Activated T-cell treated with anti-CD3 and anti-CD28 coated beads for 48 hours (primary cell): Measurements from ENCODE around the gene CAMTA1.

Source experiments
- DNase-seq: peaks from one replicate; pipeline ENCODE4 v3.0.0-alpha.2; 2020; ENCODE audit warnings: low read depth

The CAMTA1 gene

GRCh38 chr1:7616076-7616832 is 831.0 kb downstream of the CAMTA1 start:
- DNase-seq = peak; percentile 4

GRCh38 chr1:7616953-7617352 is 831.7 kb downstream of the CAMTA1 start:
- DNase-seq = no peak

- DNase-seq = no peak
Measured at GRCh38 chr1:7617826-7618225, 832.6 kb downstream of the CAMTA1 start.

GRCh38 chr1:7620196-7620595 is 834.9 kb downstream of the CAMTA1 start:
- DNase-seq = no peak

- DNase-seq = no peak
Measured at GRCh38 chr1:7621334-7622219, 836.3 kb downstream of the CAMTA1 start.

- no peak for DNase-seq
Measured at GRCh38 chr1:7623842-7624241, 838.6 kb downstream of the CAMTA1 start.

- DNase-seq = no peak
Measured at GRCh38 chr1:7624791-7625355, 839.6 kb downstream of the CAMTA1 start.

- DNase-seq = no peak
Measured at GRCh38 chr1:7625401-7625800, 840.1 kb downstream of the CAMTA1 start.

GRCh38 chr1:7628273-7628672 is 843.0 kb downstream of the CAMTA1 start:
- no peak for DNase-seq

- no peak for DNase-seq
Measured at GRCh38 chr1:7629011-7629410, 843.8 kb downstream of the CAMTA1 start.

GRCh38 chr1:7629465-7630195 is 844.4 kb downstream of the CAMTA1 start:
- no peak for DNase-seq

GRCh38 chr1:7630378-7630777 is 845.1 kb downstream of the CAMTA1 start:
- DNase-seq = no peak

GRCh38 chr1:7632176-7632575 is 846.9 kb downstream of the CAMTA1 start:
- peak; percentile 2 for DNase-seq

- no peak for DNase-seq
Measured at GRCh38 chr1:7632681-7633080, 847.4 kb downstream of the CAMTA1 start.

GRCh38 chr1:7633506-7634245 is 848.4 kb downstream of the CAMTA1 start:
- DNase-seq = no peak

- no peak for DNase-seq
Measured at GRCh38 chr1:7634546-7635240, 849.4 kb downstream of the CAMTA1 start.

GRCh38 chr1:7636795-7637526 is 851.7 kb downstream of the CAMTA1 start:
- DNase-seq = no peak

GRCh38 chr1:7638078-7638477 is 852.8 kb downstream of the CAMTA1 start:
- no peak for DNase-seq

GRCh38 chr1:7639435-7640131 is 854.3 kb downstream of the CAMTA1 start:
- DNase-seq = no peak

GRCh38 chr1:7640350-7640749 is 855.1 kb downstream of the CAMTA1 start:
- no peak for DNase-seq
